Mesothelial cell of epicardium (in vitro differentiated cells): Measurements from ENCODE around the gene GLCE. TPM values are rescaled to one million over a fixed set of nuclear protein-coding genes. Genes with fewer than 3 reads are reported as not detected.

Experiments used
- DNase-seq, 2 experiments: peaks; one replicate each; pipeline ENCODE4 v3.0.0; 2021; ENCODE audit warnings: low spot score in 2 of 2; ENCODE audit not compliant: unreplicated experiment in 2 of 2
- H3K27ac Mint-ChIP-seq: 2 replicates; pipeline ENCODE4 v1.8.0; 2021; ENCODE audit warnings: mixed read lengths
- H3K27me3 Mint-ChIP-seq: 2 replicates; pipeline ENCODE4 v1.8.0; 2021; ENCODE audit warnings: low read depth, mixed read lengths
- H3K36me3 Mint-ChIP-seq: 2 replicates; pipeline ENCODE4 v1.8.0; 2021; ENCODE audit warnings: mixed read lengths
- H3K4me1 Mint-ChIP-seq: 2 replicates; pipeline ENCODE4 v1.8.0; 2021; ENCODE audit warnings: mixed read lengths
- H3K4me3 Mint-ChIP-seq: 2 replicates; pipeline ENCODE4 v1.8.0; 2021; ENCODE audit warnings: mild to moderate bottlenecking, moderate library complexity, mixed read lengths
- H3K9me3 Mint-ChIP-seq: 2 replicates; pipeline ENCODE4 v1.8.0; 2021; ENCODE audit warnings: mixed read lengths
- CTCF ChIP-seq: fragments of 200-600 bp; sonication (generic); IDR thresholded peaks from one replicate; pipeline ENCODE4 v1.5.0; 2021; ENCODE audit warnings: antibody characterized with exemption; ENCODE audit not compliant: unreplicated experiment
- total RNA-seq: library from RNA; stranded (reverse); gene quantifications from 3 replicates; pipeline ENCODE4 v1.2.1, GENCODE V29; 2021

Gene GLCE
- total RNA-seq, 1 donor from 2014 or later = 22.0 TPM

- H3K27me3 Mint-ChIP-seq = no peaks in the 10 kb centered on the region
Observed at GRCh38 chr15:69181424-69181823, 21.0 kb downstream of the GLCE start.

GRCh38 chr15:69185216-69185615, 24.8 kb downstream of the GLCE start:
- peaks cover 14% of the 10 kb centered on the region for H3K9me3 Mint-ChIP-seq
- no peaks in the 10 kb centered on the region for H3K27me3 Mint-ChIP-seq
- peaks cover 9% of the 10 kb centered on the region for H3K4me1 Mint-ChIP-seq
- no peak for DNase-seq
- TF ChIP-seq CTCF = no peak
- no peak overlapping the region for H3K27ac Mint-ChIP-seq
- H3K4me3 Mint-ChIP-seq = no peak overlapping the region
- peaks cover 6% of the 10 kb centered on the region for H3K36me3 Mint-ChIP-seq

More at GRCh38 chr15:69181424-69181823, 21.0 kb downstream of the GLCE start:
- H3K27ac Mint-ChIP-seq = no peak overlapping the region
- peaks cover 9% of the 10 kb centered on the region for H3K4me1 Mint-ChIP-seq
- H3K36me3 Mint-ChIP-seq = no peaks in the 10 kb centered on the region
- no peak for TF ChIP-seq CTCF
- no peaks in the 10 kb centered on the region for H3K9me3 Mint-ChIP-seq
- no peak overlapping the region for H3K4me3 Mint-ChIP-seq
- no peak for DNase-seq

- no peak for DNase-seq
- H3K27ac Mint-ChIP-seq = no peak overlapping the region
- H3K4me1 Mint-ChIP-seq = peaks cover 9% of the 10 kb centered on the region
- H3K9me3 Mint-ChIP-seq = peaks cover 18% of the 10 kb centered on the region
- H3K36me3 Mint-ChIP-seq = peaks cover 9% of the 10 kb centered on the region
- TF ChIP-seq CTCF = no peak
- H3K4me3 Mint-ChIP-seq = no peak overlapping the region
- H3K27me3 Mint-ChIP-seq = no peaks in the 10 kb centered on the region
Observed at GRCh38 chr15:69185706-69186105, 25.3 kb downstream of the GLCE start.

GRCh38 chr15:69189157-69189556, 28.7 kb downstream of the GLCE start:
- H3K4me3 Mint-ChIP-seq = no peak overlapping the region
- H3K27me3 Mint-ChIP-seq = no peaks in the 10 kb centered on the region
- H3K9me3 Mint-ChIP-seq = peaks cover 29% of the 10 kb centered on the region

GRCh38 chr15:69190091-69190490, 29.7 kb downstream of the GLCE start:
- TF ChIP-seq CTCF = no peak
- no peak overlapping the region for H3K27ac Mint-ChIP-seq
- H3K4me3 Mint-ChIP-seq = no peak overlapping the region
- no peak for DNase-seq
- H3K27me3 Mint-ChIP-seq = no peaks in the 10 kb centered on the region
- peaks cover 17% of the 10 kb centered on the region for H3K36me3 Mint-ChIP-seq
- peaks cover 29% of the 10 kb centered on the region for H3K9me3 Mint-ChIP-seq
- peaks cover 32% of the 10 kb centered on the region for H3K4me1 Mint-ChIP-seq

More at GRCh38 chr15:69189157-69189556, 28.7 kb downstream of the GLCE start:
- no peak overlapping the region for H3K27ac Mint-ChIP-seq
- no peak for DNase-seq
- TF ChIP-seq CTCF = no peak
- peaks cover 17% of the 10 kb centered on the region for H3K36me3 Mint-ChIP-seq
- H3K4me1 Mint-ChIP-seq = peaks cover 26% of the 10 kb centered on the region

- no peak for DNase-seq
- no peak overlapping the region for H3K4me3 Mint-ChIP-seq
- peaks cover 32% of the 10 kb centered on the region for H3K4me1 Mint-ChIP-seq
- no peak for TF ChIP-seq CTCF
- peaks cover 17% of the 10 kb centered on the region for H3K36me3 Mint-ChIP-seq
- H3K27me3 Mint-ChIP-seq = no peaks in the 10 kb centered on the region
- no peak overlapping the region for H3K27ac Mint-ChIP-seq
- peaks cover 29% of the 10 kb centered on the region for H3K9me3 Mint-ChIP-seq
Observed at GRCh38 chr15:69190504-69190903, 30.1 kb downstream of the GLCE start.
